T-helper 2 cell treated with Interferon-gamma antibody and Interleukin-4, amounts not matched to agents 5 μg/mL and 100 μg/mL, for 36 hours (primary cell): Measurements from ENCODE around the gene ASPG.

ENCODE experiments used
- DNase-seq: peaks from one replicate; pipeline ENCODE4 v3.0.0; 2021; ENCODE audit warnings: low spot score
- H3K27ac Mint-ChIP-seq: one replicate; pipeline ENCODE4 v1.8.0; 2021; ENCODE audit warnings: mild to moderate bottlenecking, mixed read lengths
- H3K27me3 Mint-ChIP-seq: one replicate; pipeline ENCODE4 v1.8.0; 2021; ENCODE audit warnings: low read depth, mixed read lengths
- H3K36me3 Mint-ChIP-seq: one replicate; pipeline ENCODE4 v1.8.0; 2021; ENCODE audit warnings: low read depth, mixed read lengths
- H3K4me1 Mint-ChIP-seq: one replicate; pipeline ENCODE4 v1.8.0; 2021; ENCODE audit warnings: low read depth, mixed read lengths
- H3K4me3 Mint-ChIP-seq: one replicate; pipeline ENCODE4 v1.8.0; 2022; ENCODE audit warnings: mild to moderate bottlenecking, moderate library complexity, mixed read lengths
- H3K9me3 Mint-ChIP-seq: one replicate; pipeline ENCODE4 v1.8.0; 2021; ENCODE audit warnings: mixed read lengths

ASPG gene

GRCh38 chr14:104085032-104085888 is at the start of gene ASPG:
Gene ASPG (plus strand): TSS chr14:104085700. CDS start chr14:104085771, 71 bp downstream.
- DNase-seq: no peak
- H3K36me3 Mint-ChIP-seq: no peaks in the 10 kb centered on the region
- no peak within 1 kb of the TSS for H3K27ac Mint-ChIP-seq
- no peaks in the 10 kb centered on the region for H3K4me1 Mint-ChIP-seq
- no peaks in the 10 kb centered on the region for H3K9me3 Mint-ChIP-seq
- H3K27me3 Mint-ChIP-seq: peaks cover 3% of the 10 kb centered on the region
- H3K4me3 Mint-ChIP-seq: no peak within 1 kb of the TSS

- Mint-ChIP-seq H3K27ac (no peak overlapping the region), H3K36me3 (no peaks in the 10 kb centered on the region), H3K4me3 (no peak overlapping the region), H3K9me3 (no peaks in the 10 kb centered on the region), H3K4me1 (no peaks in the 10 kb centered on the region), H3K27me3 (peaks cover 5% of the 10 kb centered on the region)
- no peak for DNase-seq
These were observed 49.3 kb upstream of the ASPG start for GRCh38 chr14:104036212-104036611.

- H3K27me3 Mint-ChIP-seq: peaks cover 5% of the 10 kb centered on the region
- no peaks in the 10 kb centered on the region for H3K36me3 Mint-ChIP-seq
- DNase-seq: no peak
- H3K4me3 Mint-ChIP-seq: no peak overlapping the region
- H3K4me1 Mint-ChIP-seq: no peaks in the 10 kb centered on the region
- H3K27ac Mint-ChIP-seq: no peak overlapping the region
- no peaks in the 10 kb centered on the region for H3K9me3 Mint-ChIP-seq
These were observed 48.4 kb upstream of the ASPG start for GRCh38 chr14:104037074-104037473.

- no peak overlapping the region for H3K27ac Mint-ChIP-seq
- no peaks in the 10 kb centered on the region for H3K36me3 Mint-ChIP-seq
- H3K9me3 Mint-ChIP-seq: no peaks in the 10 kb centered on the region
- H3K27me3 Mint-ChIP-seq: peaks cover 3% of the 10 kb centered on the region
- no peak overlapping the region for H3K4me3 Mint-ChIP-seq
- DNase-seq: no peak
- no peaks in the 10 kb centered on the region for H3K4me1 Mint-ChIP-seq
These were observed 47.6 kb upstream of the ASPG start for GRCh38 chr14:104037903-104038302.

GRCh38 chr14:104039214-104039613 is 46.3 kb upstream of the ASPG start:
- no peaks in the 10 kb centered on the region for H3K36me3 Mint-ChIP-seq
- no peak overlapping the region for H3K27ac Mint-ChIP-seq
- no peak overlapping the region for H3K4me3 Mint-ChIP-seq
- H3K4me1 Mint-ChIP-seq: no peaks in the 10 kb centered on the region
- DNase-seq: no peak
- peaks cover 3% of the 10 kb centered on the region for H3K27me3 Mint-ChIP-seq
- no peaks in the 10 kb centered on the region for H3K9me3 Mint-ChIP-seq

GRCh38 chr14:104040539-104040938 is 45.0 kb upstream of the ASPG start:
- Mint-ChIP-seq H3K36me3 (no peaks in the 10 kb centered on the region), H3K27me3 (peaks cover 3% of the 10 kb centered on the region), H3K4me1 (no peaks in the 10 kb centered on the region), H3K4me3 (no peak overlapping the region), H3K27ac (no peak overlapping the region), H3K9me3 (no peaks in the 10 kb centered on the region)
- DNase-seq: no peak

- Mint-ChIP-seq H3K4me1 (no peaks in the 10 kb centered on the region), H3K9me3 (no peaks in the 10 kb centered on the region), H3K4me3 (no peak overlapping the region), H3K36me3 (no peaks in the 10 kb centered on the region), H3K27ac (no peak overlapping the region), H3K27me3 (peaks cover 3% of the 10 kb centered on the region)
- DNase-seq: no peak
These were observed 43.9 kb upstream of the ASPG start for GRCh38 chr14:104041430-104042104.

GRCh38 chr14:104044016-104044415 is 41.5 kb upstream of the ASPG start:
- Mint-ChIP-seq H3K4me3 (no peak overlapping the region), H3K27ac (no peak overlapping the region), H3K27me3 (peaks cover 3% of the 10 kb centered on the region), H3K4me1 (no peaks in the 10 kb centered on the region), H3K36me3 (no peaks in the 10 kb centered on the region), H3K9me3 (no peaks in the 10 kb centered on the region)
- DNase-seq: no peak

GRCh38 chr14:104047761-104048160 is 37.7 kb upstream of the ASPG start:
- DNase-seq: no peak
- H3K9me3 Mint-ChIP-seq: no peaks in the 10 kb centered on the region
- no peak overlapping the region for H3K4me3 Mint-ChIP-seq
- H3K36me3 Mint-ChIP-seq: no peaks in the 10 kb centered on the region
- H3K27ac Mint-ChIP-seq: no peak overlapping the region
- H3K27me3 Mint-ChIP-seq: no peaks in the 10 kb centered on the region
- no peaks in the 10 kb centered on the region for H3K4me1 Mint-ChIP-seq

GRCh38 chr14:104048758-104049507 is 36.6 kb upstream of the ASPG start:
- no peaks in the 10 kb centered on the region for H3K27me3 Mint-ChIP-seq
- H3K36me3 Mint-ChIP-seq: no peaks in the 10 kb centered on the region
- no peaks in the 10 kb centered on the region for H3K4me1 Mint-ChIP-seq
- no peak overlapping the region for H3K27ac Mint-ChIP-seq
- no peaks in the 10 kb centered on the region for H3K9me3 Mint-ChIP-seq
- no peak overlapping the region for H3K4me3 Mint-ChIP-seq
- DNase-seq: no peak

GRCh38 chr14:104049576-104050240 is 35.8 kb upstream of the ASPG start:
- Mint-ChIP-seq H3K27ac (no peak overlapping the region), H3K4me3 (no peak overlapping the region), H3K27me3 (no peaks in the 10 kb centered on the region), H3K9me3 (no peaks in the 10 kb centered on the region), H3K36me3 (no peaks in the 10 kb centered on the region), H3K4me1 (no peaks in the 10 kb centered on the region)
- no peak for DNase-seq

GRCh38 chr14:104051092-104051813 is 34.2 kb upstream of the ASPG start:
- H3K27ac Mint-ChIP-seq: no peak overlapping the region
- no peaks in the 10 kb centered on the region for H3K9me3 Mint-ChIP-seq
- DNase-seq: no peak
- H3K27me3 Mint-ChIP-seq: no peaks in the 10 kb centered on the region
- no peak overlapping the region for H3K4me3 Mint-ChIP-seq
- no peaks in the 10 kb centered on the region for H3K36me3 Mint-ChIP-seq
- H3K4me1 Mint-ChIP-seq: no peaks in the 10 kb centered on the region

- H3K27me3 Mint-ChIP-seq: peaks cover 7% of the 10 kb centered on the region
- H3K9me3 Mint-ChIP-seq: no peaks in the 10 kb centered on the region
- no peak overlapping the region for H3K4me3 Mint-ChIP-seq
- H3K27ac Mint-ChIP-seq: no peak overlapping the region
- no peaks in the 10 kb centered on the region for H3K4me1 Mint-ChIP-seq
- H3K36me3 Mint-ChIP-seq: no peaks in the 10 kb centered on the region
- DNase-seq: no peak
These were observed 31.1 kb upstream of the ASPG start for GRCh38 chr14:104054222-104054905.
